HG02973 (cell line): ENCODE results near the gene FARP1.
A peak's percentile ranks its signal among the peaks of the same experiment; 100 is the strongest.

Experiments
- ATAC-seq: cut with Tn5 transposase; IDR thresholded peaks from one replicate; pipeline ENCODE4 v1.9.1; 2021; ENCODE audit warnings: moderate library complexity; ENCODE audit not compliant: unreplicated experiment

FARP1 gene

DNA sequence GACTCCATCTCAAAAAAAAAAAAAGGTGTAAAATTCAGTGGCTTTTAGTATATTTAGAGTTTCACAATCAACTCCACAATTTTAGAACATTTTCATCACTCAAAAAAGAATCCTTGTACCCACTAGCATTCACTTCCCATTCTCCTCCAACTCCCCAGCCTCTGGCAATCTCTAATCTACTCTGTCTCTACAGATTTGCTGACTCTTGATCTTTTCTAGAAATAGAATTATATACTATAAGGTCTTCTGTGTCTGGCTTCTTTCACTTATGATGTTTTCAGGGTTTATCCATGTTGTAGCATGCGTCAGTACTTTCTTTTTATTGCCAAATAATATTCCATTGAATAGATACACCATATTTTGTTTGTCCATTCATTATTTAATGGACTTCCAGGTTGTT lies 8.0 kb upstream of the FARP1 start:
- no peak for ATAC-seq

DNA sequence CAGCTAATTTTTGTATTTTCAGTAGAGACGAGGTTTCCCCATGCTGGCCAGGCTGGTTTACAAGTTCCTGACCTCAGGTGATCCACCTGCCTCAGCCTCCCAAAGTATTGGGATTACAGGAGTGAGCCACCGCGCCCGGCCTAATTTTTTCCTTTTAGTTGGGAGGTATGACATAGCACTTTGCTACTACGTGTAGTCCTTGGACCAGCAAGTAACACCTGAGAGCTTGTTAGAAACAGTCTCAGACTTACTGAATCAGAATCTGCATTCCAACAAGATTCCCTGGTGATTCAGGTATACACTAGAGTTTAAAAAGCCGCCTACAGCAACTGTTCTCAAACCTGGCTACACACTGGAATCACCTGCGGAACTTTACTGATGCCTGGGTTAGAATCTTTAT lies 1.8 kb upstream of the FARP1 start:
- no peak for ATAC-seq

DNA sequence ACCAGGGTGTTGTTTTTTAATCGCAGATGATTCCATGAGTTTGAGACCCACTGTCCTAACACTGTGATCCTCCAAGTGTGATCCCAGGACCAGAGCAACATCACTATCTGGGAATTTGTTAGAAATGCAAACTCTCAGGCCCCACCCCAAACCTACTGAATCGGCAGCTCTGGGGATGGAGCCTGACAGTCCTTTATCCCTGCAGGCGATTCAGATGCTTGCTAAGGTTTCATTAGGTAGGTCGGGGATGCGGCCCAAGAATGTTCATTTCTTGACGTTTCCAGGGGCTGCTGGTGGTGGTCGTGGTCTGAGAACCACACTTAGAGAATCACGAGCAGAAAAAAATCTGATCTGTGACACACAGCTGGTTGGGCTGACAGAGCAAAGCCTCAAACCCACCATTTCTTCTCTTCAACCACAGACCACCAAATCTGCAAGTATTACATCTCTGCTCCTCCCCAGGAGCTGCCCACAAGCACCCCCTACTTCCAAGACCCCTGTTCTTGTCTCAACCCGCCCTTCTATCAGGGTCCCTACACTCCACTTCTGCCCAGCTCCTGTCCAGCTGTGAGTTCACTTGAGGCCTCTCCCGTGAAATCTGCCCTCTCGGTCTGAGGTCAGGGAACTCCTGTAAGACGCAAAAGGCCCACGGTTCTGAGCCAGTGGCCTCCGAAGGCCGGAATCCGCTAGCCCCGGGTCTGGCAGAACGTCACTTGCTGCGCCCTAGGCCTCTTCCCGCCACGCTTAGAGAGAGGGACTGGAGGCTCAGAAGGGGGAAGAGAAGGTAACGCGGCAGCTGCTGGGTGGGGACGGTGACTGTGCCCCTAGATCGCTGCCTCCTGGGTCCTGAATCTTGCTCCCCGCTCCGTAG lies 1.1 kb upstream of the FARP1 start:
- no peak for ATAC-seq

DNA sequence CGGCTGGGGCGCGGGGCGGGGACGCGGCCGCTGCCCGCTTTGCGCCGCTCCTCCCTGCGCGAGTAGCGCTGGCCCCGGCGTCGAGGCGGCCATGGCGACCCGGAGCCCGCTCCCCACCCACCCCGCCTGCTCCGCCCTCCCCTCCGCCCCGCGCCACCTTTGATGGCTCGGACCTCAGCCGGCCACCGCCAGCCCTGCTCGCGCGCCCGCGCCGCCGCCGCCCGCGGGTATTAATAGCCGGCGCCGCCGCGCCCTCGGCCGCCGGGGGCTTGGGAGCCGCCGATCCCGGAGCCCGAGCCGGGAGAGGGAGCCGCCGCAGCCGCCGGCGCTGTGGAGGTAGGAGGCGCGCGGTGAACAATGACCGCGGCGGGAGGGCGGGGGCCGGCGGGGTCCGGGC lies 261 bp downstream of the FARP1 start:
- peak; percentile 10 for ATAC-seq

DNA sequence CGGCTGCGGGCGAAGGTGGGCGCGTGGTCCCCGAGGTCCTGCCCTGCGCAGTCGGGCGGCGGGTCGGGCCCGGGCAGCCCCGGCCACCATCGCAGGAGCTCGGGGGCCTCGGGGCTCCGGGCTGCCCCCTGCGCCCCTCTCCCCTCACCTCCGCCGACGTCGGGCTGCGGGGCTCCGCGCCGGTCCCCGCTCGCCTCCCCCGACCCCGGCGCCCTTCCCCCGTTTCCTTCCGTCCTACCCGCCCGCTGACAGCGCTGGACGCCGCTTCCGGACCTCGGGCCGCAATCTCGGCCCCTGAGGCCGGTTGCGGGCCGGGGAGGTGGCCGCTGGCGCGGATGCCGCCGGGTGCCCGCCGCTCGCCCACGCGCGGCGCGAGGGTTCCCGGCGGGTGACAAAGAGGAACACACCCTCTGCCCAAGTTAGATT lies 720 bp downstream of the FARP1 start:
- ATAC-seq: peak; percentile 11

DNA sequence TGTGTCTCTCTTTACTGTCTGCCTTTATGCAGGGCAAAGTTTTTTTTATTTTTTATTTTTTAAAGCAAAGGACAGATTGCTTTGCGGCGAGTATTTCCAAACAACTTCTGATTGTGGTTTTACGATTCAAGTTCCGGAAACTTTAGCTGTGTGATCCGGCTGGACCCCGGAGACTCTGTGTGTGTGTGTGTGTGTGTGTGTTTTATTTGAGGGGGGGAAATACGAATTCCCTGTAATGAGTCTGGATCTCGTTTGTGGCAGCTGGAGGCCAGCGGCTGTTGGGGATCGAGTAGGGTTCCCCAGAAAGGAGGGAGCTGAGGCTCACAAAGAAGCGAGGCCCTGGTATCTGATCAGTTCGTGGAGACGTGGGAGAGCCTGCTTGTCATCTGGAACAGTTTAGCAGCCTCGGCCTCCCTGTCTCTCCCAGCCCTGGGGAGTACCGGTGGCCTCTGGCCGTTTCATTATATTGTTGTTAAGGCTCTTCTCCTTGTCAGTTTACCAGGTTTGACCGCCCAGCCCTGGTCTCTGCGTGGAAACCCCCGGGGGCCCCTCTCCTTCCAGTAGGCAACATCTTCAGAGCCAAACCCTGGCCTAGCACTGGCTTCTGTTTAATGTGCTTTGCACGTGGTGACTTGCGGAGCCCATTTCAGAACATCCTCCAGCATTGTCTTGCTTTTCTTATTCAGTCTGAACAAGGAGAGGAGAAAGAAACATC lies 1.3 kb downstream of the FARP1 start:
- no peak for ATAC-seq

DNA sequence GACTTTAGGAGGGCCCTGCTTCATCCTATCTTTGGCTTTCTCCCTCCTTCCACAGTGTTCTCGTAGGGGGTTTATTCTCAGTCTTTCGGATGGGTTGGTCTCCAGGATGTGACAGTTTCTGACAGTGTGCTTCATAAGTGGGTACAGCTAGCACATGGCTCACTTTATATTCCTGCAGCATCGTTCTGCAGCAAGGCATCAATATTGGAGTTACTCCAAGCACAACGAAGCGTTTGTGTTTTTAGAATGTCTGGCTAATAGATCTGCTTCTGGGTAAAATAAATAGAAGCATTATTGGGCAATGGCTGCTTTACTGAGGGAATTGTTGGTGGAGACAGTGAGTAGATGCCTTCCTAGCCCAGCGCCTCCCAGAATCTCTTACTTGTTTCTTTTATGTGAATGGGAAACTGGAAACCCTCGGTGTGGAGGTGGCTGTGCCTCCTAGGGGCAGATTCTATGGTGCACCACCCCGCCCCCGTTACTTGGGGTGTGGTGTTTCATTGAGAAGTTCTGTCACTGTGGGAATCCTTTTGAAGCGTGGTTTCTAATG lies 2.0 kb downstream of the FARP1 start:
- ATAC-seq: no peak

DNA sequence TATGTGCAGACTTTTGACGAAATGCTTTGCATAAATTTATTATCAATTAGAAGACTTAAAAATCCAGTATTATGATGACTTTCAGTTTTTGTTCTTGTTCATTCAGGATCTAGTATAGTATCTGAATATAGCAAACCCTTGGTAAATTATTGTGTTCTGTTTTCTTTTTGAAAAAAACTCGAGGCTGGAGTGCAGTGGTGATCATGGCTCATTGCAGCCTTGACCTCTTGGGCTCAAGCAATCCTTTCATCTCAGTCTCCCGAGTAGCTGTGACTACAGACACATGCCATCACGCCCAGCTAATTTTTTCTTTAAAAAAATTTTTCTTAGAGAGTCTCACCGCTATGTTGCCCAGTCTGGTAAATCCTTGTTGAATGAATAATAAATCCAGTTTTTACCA lies 4.6 kb downstream of the FARP1 start:
- ATAC-seq: no peak

DNA sequence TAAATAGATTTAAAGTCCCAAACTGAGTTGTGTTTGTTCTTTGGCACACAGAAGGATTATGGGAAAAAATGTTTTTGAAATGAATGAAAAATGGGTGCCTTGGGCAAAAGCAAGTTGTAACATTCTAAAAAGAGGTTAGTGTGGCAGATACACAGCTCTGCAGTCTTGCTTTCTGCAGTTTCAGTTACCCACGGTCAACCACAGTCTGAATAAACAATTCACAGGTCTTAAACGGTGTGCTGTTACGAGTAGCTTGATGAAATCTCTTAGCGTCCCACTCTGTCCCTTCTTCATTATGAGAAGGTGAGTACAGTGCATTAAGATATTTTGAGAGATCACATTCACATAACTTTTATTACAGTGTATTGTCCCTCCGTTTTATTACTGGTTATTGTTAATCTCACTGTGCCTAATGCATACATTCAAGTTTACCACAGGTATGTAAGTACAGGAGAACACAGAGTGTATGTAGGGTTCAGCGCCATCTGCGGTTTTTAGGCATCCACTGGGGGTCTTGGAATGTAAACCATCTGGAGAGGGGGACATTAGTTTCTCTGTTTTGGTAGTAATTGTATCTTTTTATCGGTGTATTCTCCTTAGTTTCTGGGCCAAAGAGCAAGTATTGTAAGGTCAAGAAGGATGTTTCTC lies 8.1 kb downstream of the FARP1 start:
- no peak for ATAC-seq

DNA sequence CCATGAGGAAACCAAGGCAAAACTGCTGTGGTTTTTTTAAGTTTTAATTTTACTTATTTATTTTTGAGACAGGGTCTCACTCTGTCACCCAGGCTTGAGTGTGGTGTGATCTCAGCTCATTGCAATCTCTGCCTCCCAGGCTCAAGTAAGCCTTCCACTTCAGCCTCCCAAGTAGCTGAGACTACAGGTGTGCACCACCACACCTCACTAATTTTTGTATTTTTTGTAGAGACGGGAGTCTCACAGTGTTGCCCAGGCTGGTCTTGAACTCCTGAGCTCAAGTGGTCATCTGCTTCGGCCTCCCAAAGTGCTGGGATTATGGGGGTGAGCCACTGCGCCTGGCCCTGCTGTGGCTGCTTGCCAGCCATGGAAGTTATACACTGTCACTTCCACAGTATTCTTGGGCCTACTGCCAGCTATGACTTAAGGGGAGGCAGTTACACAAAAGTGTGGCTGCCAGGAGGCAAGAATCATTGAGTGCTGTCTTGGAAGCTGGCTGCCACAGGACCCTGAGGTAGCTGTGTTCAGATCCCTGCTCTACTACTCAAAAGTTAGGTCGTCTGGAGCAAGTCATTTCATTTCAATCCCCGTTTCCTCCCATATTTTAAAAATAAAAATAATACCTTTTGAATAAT lies 12.7 kb downstream of the FARP1 start:
- no peak for ATAC-seq

DNA sequence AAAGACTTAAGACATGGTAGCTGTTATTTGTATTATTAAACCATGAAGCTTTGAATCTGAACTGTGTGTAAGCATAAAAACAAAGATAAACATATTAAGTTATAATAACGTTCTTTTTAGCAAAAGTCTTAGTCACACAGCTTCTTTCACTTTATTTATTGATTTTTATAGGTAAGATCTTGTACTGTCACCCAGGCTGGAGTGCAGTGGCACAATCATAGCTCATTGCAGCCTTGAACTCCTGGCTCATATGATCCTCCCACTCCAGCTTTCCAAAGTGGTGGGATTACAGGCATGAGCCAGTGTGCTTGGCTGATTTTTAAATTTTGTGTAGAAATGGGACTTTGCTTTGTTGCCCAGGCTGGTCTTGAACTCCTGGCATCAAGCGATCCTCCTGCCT lies 13.4 kb downstream of the FARP1 start:
- ATAC-seq: no peak

DNA sequence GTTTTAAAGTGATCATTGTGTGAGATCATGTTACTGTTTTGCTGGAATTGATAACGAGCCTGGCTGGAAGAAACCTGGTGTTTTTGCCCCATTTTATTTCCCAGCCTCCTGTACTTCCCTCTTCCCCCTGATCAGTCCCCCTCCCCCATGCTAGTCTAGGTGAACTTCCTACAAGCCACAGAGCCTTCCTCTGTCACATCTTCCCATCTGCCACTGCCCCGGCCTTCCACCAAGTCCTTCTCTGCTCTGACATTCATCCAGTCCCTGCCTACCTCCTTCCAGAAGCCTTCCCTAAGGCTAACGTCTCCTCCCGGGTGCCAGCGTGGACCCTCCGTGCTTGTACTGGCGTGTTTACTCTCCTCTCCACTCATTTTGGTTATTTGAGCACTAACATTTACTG lies 14.3 kb downstream of the FARP1 start:
- ATAC-seq: no peak

DNA sequence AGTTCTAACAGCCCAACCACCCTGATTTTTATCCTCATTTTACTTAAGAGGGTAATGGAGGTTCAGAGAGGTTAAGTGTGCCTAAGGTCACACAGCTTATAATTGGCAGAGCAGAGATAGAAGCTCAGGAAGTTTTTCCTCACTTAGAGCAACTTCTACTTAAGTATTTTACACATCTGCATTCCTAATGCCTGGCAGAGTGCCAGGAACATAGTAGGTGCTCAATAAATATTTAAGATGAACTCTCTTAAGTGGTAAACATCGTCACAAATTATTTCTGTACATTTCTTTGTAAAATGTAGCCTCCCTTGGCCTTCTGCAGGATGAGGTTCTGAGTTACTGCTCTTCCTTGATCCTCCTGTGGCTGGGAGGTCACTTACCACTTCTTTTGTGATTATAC lies 14.7 kb downstream of the FARP1 start:
- ATAC-seq: no peak

DNA sequence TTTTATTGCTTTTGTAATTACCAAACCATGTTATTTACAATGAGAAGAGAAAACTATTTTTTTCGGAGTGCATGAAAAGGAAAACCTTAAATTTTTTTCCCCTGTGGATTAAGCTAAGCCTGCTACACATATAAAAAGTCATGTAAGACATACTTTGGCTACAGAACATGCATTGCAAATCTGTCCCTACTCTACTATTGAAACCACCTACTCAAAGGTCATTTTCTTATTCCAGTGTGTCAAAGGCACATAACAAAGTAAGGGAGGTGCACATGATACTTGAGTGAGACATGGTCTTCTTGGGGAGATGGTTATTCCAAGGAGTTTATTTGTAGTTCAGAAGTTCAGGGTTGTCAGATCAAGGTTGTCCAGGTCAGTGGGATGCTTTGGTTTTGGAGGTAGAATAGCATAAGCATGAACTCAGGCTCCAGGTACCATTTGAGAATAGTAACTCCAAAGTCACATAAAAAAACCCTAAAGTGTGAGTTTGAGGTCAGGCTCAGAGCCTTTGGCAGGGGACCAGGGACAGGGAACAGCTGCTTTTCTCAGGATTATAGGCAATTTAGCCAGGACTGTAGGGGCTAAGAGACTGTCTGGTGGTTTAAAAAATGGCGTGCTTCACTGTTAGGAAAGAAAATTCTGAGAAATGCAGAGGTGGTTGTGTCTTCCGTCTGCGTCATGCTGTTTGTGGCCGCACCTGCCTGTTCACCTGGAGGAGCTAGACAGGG lies 15.4 kb downstream of the FARP1 start:
- ATAC-seq: no peak

DNA sequence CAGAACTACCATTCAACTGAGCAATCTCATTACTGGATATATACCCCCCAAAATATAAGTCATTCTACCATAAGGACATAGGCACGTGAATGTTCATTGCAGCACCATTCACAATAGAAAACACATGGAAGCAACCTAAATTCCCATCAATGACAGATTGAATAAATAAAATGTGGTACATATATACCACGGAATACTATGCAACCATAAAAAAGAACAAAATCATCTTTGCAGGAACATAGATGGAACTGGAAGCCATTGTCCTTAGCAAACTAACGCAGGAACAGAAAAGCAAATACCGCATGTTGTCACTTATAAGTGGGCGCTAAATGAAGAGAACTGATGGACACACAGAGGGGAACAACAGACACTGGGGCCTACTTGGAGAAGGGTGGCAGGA lies 20.0 kb downstream of the FARP1 start:
- ATAC-seq: no peak

DNA sequence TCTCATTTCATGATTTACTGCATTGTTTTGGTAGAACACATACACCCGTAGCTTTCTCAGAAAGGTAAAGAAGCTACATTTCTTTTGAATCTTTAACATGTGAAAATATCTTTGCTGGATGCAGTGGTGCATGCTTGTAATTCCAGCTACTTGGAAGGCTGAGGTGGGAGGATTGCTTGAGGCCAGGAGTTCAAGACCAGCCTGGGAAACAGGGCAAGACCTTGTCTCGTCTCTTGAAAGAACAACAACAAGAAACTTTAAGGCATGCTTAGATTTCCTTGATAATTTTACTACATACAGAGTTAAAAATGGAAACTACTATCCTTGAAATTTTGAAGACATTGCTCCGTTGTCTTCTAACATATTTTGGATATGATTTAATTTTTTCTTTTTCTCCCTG lies 26.4 kb downstream of the FARP1 start:
- ATAC-seq: no peak

DNA sequence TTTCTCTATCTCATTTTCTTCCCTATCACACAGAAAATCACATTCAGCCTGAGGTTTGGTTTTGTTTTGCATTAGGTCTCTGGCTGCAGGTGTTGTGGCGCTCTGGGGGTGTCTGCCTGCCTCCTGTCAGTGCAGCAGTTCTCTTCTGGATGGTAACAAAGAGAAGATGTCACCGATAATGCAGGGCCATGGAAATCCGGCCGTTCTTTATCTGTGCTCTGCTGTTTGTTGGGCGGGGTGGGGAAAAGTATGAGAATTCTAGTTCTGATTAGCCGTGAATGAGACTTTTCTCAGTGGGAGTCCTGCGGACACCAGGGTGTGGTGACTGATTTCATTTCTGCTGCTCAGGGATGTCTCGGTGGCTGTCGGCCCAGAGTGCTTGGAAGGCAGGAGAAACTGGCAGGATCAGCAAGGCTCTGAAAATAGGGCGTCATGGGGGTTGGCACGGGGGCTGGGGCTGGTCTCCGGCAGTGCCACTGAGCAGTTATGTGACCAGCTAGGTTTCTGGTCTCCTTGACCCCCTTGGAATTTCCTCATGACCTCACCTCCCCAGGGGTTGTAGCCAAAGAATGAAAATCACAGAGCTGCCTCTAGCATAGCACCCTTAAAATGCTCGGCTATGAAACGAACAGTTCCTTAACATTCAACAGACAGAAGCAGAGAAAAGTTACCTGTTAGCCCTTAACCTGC lies 29.2 kb downstream of the FARP1 start:
- ATAC-seq: no peak

DNA sequence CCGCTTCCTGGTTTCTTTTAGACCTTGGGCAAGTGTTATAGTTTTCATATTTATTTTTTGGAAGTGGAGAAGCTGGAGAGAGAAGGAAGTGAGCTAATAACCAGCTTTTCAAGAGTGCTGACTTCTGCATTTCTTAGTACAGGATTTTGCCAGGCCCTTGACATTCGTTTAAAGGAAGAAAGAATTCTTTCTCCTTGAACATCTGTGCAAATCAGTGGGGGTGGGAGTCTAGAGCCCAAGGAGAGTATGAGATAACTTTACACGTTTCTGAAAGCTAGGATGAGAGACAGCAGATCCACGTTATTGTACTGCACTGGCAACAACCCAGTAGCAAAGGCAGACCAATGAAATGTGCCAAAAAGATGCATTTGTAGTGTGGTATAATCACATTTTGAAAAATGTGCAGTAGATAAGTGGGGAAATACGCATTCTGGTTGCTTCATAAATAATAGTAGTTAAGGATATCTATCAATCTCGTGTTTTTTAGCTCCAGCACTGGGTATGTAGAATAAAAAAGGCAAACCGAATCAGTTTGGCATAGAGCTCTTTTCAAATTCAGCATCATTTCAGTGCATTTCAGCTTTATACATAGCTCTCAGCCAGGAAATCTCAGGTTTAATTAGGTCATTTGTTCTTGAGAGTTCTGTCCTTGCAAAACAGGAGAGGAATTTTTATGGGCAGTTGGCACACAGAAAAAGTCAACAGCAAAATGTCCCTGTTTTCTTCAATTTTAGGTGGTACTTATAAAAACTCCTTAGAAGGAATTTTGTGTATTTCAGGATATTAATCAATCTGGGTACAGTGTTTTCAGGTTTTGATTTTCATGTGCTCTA lies 29.9 kb downstream of the FARP1 start:
- ATAC-seq: no peak
